PC-9 (cell line): Measurements from ENCODE around the gene MAGI2. TPM values are rescaled to one million over a fixed set of nuclear protein-coding genes. Genes with fewer than 3 reads are reported as not detected.
"Not testable (repeated sequence)": the region's sequence is repeated elsewhere in the genome, so short reads cannot be mapped to it uniquely, and the experiment has no call there.

Experiments
- BruUV-seq: library from RNA; stranded (reverse); fragments of 400-500 nt; replicated peaks from 2 replicates; lab custom pipeline; 2021; lab: Mats Ljungman, UMichigan
- CTCF ChIA-PET: fragments of 300-600 bp; sonication (Branson Sonifier 250); formaldehyde crosslinking; loops from one replicate; lab custom pipeline; 2022; ENCODE audit warnings: antibody characterized with exemption; lab: Charles Lee
- POLR2A ChIA-PET: fragments of 300-600 bp; sonication (Branson Sonifier 250); formaldehyde crosslinking; loops from one replicate; lab custom pipeline; 2022; ENCODE audit warnings: antibody characterized with exemption; ENCODE audit not compliant: unreplicated experiment; lab: Charles Lee
- DNase-seq, 2 experiments: peaks; one replicate each; pipeline versions ENCODE4 v3.0.0 to v3.0.0-alpha.2; 2015 to 2022; ENCODE audit warnings: mixed read lengths in 1 of 2
- H2AFZ ChIP-seq: fragments of 200-600 bp; sonication (generic); 2 replicates; pipeline ENCODE4 v1.8.1; 2017; ENCODE audit warnings: antibody characterized with exemption
- H3F3A ChIP-seq: fragments of 200-600 bp; sonication (generic); 2 replicates; pipeline ENCODE4 v1.8.1; 2017; ENCODE audit warnings: antibody characterized with exemption, mild to moderate bottlenecking, low read depth; ENCODE audit not compliant: insufficient read depth
- H3K27ac ChIP-seq: fragments of 200-600 bp; sonication (generic); 2 replicates; pipeline ENCODE4 v1.6.1; 2016; ENCODE audit warnings: mixed run types
- H3K27me3 ChIP-seq: fragments of 200-600 bp; sonication (generic); 2 replicates; pipeline ENCODE4 v1.6.1; 2016; ENCODE audit warnings: low read depth, mixed run types; ENCODE audit not compliant: insufficient read depth
- H3K36me3 ChIP-seq: fragments of 200-600 bp; sonication (generic); 2 replicates; pipeline ENCODE4 v1.6.1; 2016; ENCODE audit warnings: low read depth, mixed run types
- H3K4me1 ChIP-seq: fragments of 200-600 bp; sonication (generic); replicated peaks from 2 replicates; pipeline ENCODE4 v1.6.1; 2016; ENCODE audit warnings: mixed run types; ENCODE audit not compliant: insufficient read depth
- H3K4me2 ChIP-seq: fragments of 200-600 bp; sonication (generic); 2 replicates; pipeline ENCODE4 v1.6.1; 2017; ENCODE audit warnings: mixed run types
- H3K4me3 ChIP-seq: fragments of 200-600 bp; sonication (generic); 2 replicates; pipeline ENCODE4 v1.6.1; 2016; ENCODE audit warnings: mixed run types
- H3K79me2 ChIP-seq: fragments of 200-600 bp; sonication (generic); 2 replicates; pipeline ENCODE4 v1.6.1; 2017; ENCODE audit warnings: low read depth, mixed run types
- H3K9me2 ChIP-seq: fragments of 200-600 bp; sonication (generic); 2 replicates; pipeline ENCODE4 v1.8.1; 2017; ENCODE audit warnings: mild to moderate bottlenecking; ENCODE audit not compliant: insufficient read depth
- H3K9me3 ChIP-seq: fragments of 200-600 bp; sonication (generic); 2 replicates; pipeline ENCODE4 v1.8.1; 2016; ENCODE audit warnings: low read depth; ENCODE audit not compliant: insufficient read depth
- H4K20me1 ChIP-seq: fragments of 200-600 bp; sonication (generic); 2 replicates; pipeline ENCODE4 v1.8.1; 2017; ENCODE audit not compliant: insufficient read depth
- CTCF ChIP-seq: fragments of 200-600 bp; sonication (generic); conservative IDR thresholded peaks from 2 replicates; pipeline ENCODE4 v1.6.1; 2017; ENCODE audit warnings: mixed run types, antibody characterized with exemption, mild to moderate bottlenecking, moderate library complexity
- EZH2 ChIP-seq: fragments of 200-600 bp; sonication (generic); IDR thresholded peaks from 2 replicates; pipeline ENCODE4 v1.8.0; 2017; ENCODE audit warnings: antibody characterized with exemption, low read depth
- intact Hi-C: fragments of 100-400 bp; cut with micrococcal nuclease; formaldehyde crosslinking; loops from one replicate; pipeline ENCODE4 v1.10.0; 2022; ENCODE audit not compliant: unreplicated experiment
- total RNA-seq: library from RNA; stranded (reverse); gene quantifications from 2 replicates; pipeline ENCODE4 v1.2.3, GENCODE V29; 2021

The MAGI2 gene
- total RNA-seq, 1 experiment from 2014 or later, result 0.92 TPM

DNA sequence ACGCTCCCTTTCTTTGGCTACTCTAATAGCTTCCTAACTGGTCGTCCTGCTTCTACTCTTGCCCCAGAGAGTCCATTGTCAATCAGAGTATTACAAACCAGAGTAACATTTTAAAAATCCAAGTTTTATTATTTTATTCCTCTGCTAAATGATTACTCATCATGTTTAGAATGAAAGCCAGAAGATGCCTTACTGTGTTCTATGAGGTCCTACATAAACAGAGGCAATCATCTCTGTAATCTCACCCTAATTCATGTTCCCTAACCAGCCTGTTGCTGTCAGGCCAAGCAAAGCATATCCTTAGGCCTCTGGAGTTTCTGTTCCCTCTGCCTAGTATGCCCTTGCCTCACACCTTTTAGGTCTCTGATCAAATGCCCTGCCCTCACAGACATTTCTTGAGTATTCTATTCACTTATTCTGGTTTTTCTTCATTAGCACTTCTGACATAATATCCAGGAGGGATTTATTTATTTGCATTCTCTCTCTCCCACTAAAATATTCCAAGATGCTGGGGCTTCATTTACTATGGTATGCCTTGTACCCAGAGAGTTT lies 1157.3 kb downstream of the MAGI2 start:
- BruUV-seq, result no TSS peak
- POLR2A ChIA-PET, result no interaction called here
- intact Hi-C loops, result no loop called here

GRCh38 chr7:78289471-78289870 lies 1164.0 kb downstream of the MAGI2 start:
- H3K4me3 ChIP-seq, H3K4me1 ChIP-seq, H2AFZ ChIP-seq, H3K36me3 ChIP-seq, BruUV-seq, H3F3A ChIP-seq, DNase-seq, H3K27me3 ChIP-seq, H3K79me2 ChIP-seq, H3K27ac ChIP-seq, H4K20me1 ChIP-seq, POLR2A ChIA-PET, H3K9me3 ChIP-seq, intact Hi-C loops, H3K9me2 ChIP-seq, CTCF ChIA-PET, H3K4me2 ChIP-seq: not testable (repeated sequence)

More for the DNA sequence above, 1157.3 kb downstream of the MAGI2 start:
- no peaks in the 10 kb centered on the region for H3K36me3 ChIP-seq
- H3K79me2 ChIP-seq, result no peaks in the 10 kb centered on the region
- H4K20me1 ChIP-seq, result no peaks in the 10 kb centered on the region
- no peaks in the 10 kb centered on the region for H3K9me2 ChIP-seq
- no peaks in the 10 kb centered on the region for H3K9me3 ChIP-seq
- CTCF ChIA-PET, result no interaction called here
- TF ChIP-seq EZH2, result no peak
- no peak for TF ChIP-seq CTCF
- H3K27me3 ChIP-seq, result no peaks in the 10 kb centered on the region
- H3K4me2 ChIP-seq, result no peak overlapping the region
- H3K4me3 ChIP-seq, result no peak overlapping the region
- H3F3A ChIP-seq, result no peaks in the 10 kb centered on the region
- no peaks in the 10 kb centered on the region for H3K4me1 ChIP-seq
- no peak overlapping the region for H3K27ac ChIP-seq
- H2AFZ ChIP-seq, result no peak overlapping the region
- DNase-seq, result no peak

GRCh38 chr7:78284945-78285344 lies 1168.5 kb downstream of the MAGI2 start:
- ChIA-PET CTCF (interaction anchor here (0.6 kb wide), 1 partner anchor 163 kb away, joined by 3 read pairs; no protein-coding TSS in a partner anchor), POLR2A (no interaction called here)
- H3K9me2 ChIP-seq, result no peaks in the 10 kb centered on the region
- no peak overlapping the region for H3K27ac ChIP-seq
- H4K20me1 ChIP-seq, result no peaks in the 10 kb centered on the region
- no peak for DNase-seq
- no TSS peak for BruUV-seq
- no peak overlapping the region for H2AFZ ChIP-seq
- no peak overlapping the region for H3K4me2 ChIP-seq
- intact Hi-C loops, result loop anchor here (5.0 kb wide), 1 partner anchor 42 kb away; no protein-coding TSS in a partner anchor
- H3K27me3 ChIP-seq, result no peaks in the 10 kb centered on the region
- no peak for TF ChIP-seq CTCF
- TF ChIP-seq EZH2, result no peak
- no peaks in the 10 kb centered on the region for H3F3A ChIP-seq
- H3K79me2 ChIP-seq, result no peaks in the 10 kb centered on the region
- H3K4me3 ChIP-seq, result no peak overlapping the region
- H3K4me1 ChIP-seq, result no peaks in the 10 kb centered on the region
- H3K9me3 ChIP-seq, result no peaks in the 10 kb centered on the region
- no peaks in the 10 kb centered on the region for H3K36me3 ChIP-seq

GRCh38 chr7:78280276-78280675 lies 1173.2 kb downstream of the MAGI2 start:
- no peaks in the 10 kb centered on the region for H3K36me3 ChIP-seq
- no peaks in the 10 kb centered on the region for H4K20me1 ChIP-seq
- H3K9me3 ChIP-seq, result no peaks in the 10 kb centered on the region
- no peaks in the 10 kb centered on the region for H3K4me1 ChIP-seq
- TF ChIP-seq CTCF, result no peak
- TF ChIP-seq EZH2, result no peak
- H3F3A ChIP-seq, result no peaks in the 10 kb centered on the region
- H3K4me2 ChIP-seq, result no peak overlapping the region
- H3K4me3 ChIP-seq, result no peak overlapping the region
- no peaks in the 10 kb centered on the region for H3K27me3 ChIP-seq
- ChIA-PET CTCF (no interaction called here), POLR2A (no interaction called here)
- no peak overlapping the region for H2AFZ ChIP-seq
- intact Hi-C loops, result loop anchor here (5.0 kb wide), 1 partner anchor 47 kb away; no protein-coding TSS in a partner anchor
- no peaks in the 10 kb centered on the region for H3K79me2 ChIP-seq
- 0 out of 2 replicates have a peak, but pooled peaks cover 5% of the 10 kb centered on the region for H3K9me2 ChIP-seq
- DNase-seq, result no peak
- no peak overlapping the region for H3K27ac ChIP-seq
- no TSS peak for BruUV-seq
